ENCODE measurements around the gene MYL3. TPM values are rescaled to one million over a fixed set of nuclear protein-coding genes. Genes with fewer than 3 reads are reported as not detected.

Gene MYL3
- polyA plus RNA-seq, 1 donor (not counting 4 experiments of a cell fraction or from before 2014, with no cell fraction given): not detected

DNA sequence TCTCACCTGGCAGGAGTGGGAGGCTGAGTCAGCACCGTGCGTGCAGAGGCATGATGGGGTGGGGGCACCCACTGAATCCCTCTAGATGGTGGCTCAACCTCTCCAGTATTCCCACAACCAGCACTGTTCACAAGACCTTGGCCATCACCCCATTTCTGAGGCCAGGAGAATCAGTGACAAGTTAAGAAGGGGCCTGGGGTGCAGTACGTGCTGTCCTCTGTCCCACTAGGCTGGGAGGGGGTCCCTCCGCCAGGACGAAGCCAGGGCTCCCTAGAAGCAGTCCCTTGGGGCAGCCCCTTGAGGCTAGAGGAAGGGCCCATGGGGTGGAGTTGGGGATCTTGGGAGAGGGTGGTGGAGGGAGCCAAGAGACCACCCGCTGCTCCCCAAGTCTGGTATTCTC lies 4.8 kb downstream of the MYL3 start:
- no peaks in the 10 kb centered on the region for H3K9me3 ChIP-seq (ENCODE audit: control insufficient read depth, low read depth, low read length)
- no peaks in the 10 kb centered on the region for H3K36me3 ChIP-seq (ENCODE audit: control insufficient read depth in 2 of 2, extremely low read depth in 1 of 2, insufficient read depth in 2 of 2, low read length in 2 of 2)
- TF ChIP-seq, protein P1, sequence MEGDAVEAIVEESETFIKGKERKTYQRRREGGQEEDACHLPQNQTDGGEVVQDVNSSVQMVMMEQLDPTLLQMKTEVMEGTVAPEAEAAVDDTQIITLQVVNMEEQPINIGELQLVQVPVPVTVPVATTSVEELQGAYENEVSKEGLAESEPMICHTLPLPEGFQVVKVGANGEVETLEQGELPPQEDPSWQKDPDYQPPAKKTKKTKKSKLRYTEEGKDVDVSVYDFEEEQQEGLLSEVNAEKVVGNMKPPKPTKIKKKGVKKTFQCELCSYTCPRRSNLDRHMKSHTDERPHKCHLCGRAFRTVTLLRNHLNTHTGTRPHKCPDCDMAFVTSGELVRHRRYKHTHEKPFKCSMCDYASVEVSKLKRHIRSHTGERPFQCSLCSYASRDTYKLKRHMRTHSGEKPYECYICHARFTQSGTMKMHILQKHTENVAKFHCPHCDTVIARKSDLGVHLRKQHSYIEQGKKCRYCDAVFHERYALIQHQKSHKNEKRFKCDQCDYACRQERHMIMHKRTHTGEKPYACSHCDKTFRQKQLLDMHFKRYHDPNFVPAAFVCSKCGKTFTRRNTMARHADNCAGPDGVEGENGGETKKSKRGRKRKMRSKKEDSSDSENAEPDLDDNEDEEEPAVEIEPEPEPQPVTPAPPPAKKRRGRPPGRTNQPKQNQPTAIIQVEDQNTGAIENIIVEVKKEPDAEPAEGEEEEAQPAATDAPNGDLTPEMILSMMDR (optimal IDR thresholded peaks at IDR 0.05 in 1 of 3, IDR thresholded peaks at IDR 0.05 in 1 of 3, conservative IDR thresholded peaks at IDR 0.05 in 1 of 3; ENCODE audit: extremely low read depth in 1 of 3, insufficient read depth in 2 of 3, low read length in 3 of 3): no peak
- TF ChIP-seq EZH2 (IDR thresholded peaks at IDR 0.05; ENCODE audit: low read length): no peak
- dilution Hi-C loops (cut with MboI; ENCODE audit: extremely low pct_ligation_motif_present, low sequenced_read_pairs): no loop called here
- no peaks in the 10 kb centered on the region for H3K4me1 ChIP-seq (ENCODE audit: control insufficient read depth, extremely low read depth, insufficient read depth, low read length)
- DNase-seq (ENCODE audit: low read depth, low spot score) (no peak), FAIRE-seq (no peak)
- H3K79me2 ChIP-seq (ENCODE audit: control insufficient read depth, insufficient read depth, low read length): no peaks in the 10 kb centered on the region
- no peak overlapping the region for H3K4me2 ChIP-seq (ENCODE audit: control insufficient read depth, extremely low read depth, insufficient read depth, low read depth, low read length)
- no peaks in the 10 kb centered on the region for H3K9me1 ChIP-seq (ENCODE audit: control insufficient read depth, extremely low read depth, insufficient read depth, low read length)
- H3K9ac ChIP-seq (ENCODE audit: control insufficient read depth, extremely low read depth, insufficient read depth, low read length): no peak overlapping the region
- no peak overlapping the region for H2AFZ ChIP-seq (ENCODE audit: control insufficient read depth, low read length)
- H3K27me3 ChIP-seq (ENCODE audit: control insufficient read depth, extremely low read depth, insufficient read depth, low read length): peaks cover 23% of the 10 kb centered on the region
- peaks cover 4% of the 10 kb centered on the region for H4K20me1 ChIP-seq (ENCODE audit: control insufficient read depth, extremely low read depth, insufficient read depth, low read length)
- no peak overlapping the region for H3K4me3 ChIP-seq (ENCODE audit: control insufficient read depth in 2 of 3, extremely low read depth in 1 of 3, insufficient read depth in 2 of 3, low read depth in 1 of 3, low read length in 3 of 3)
- no peak overlapping the region for H3K27ac ChIP-seq (ENCODE audit: control insufficient read depth, insufficient read depth, low read length)

DNA sequence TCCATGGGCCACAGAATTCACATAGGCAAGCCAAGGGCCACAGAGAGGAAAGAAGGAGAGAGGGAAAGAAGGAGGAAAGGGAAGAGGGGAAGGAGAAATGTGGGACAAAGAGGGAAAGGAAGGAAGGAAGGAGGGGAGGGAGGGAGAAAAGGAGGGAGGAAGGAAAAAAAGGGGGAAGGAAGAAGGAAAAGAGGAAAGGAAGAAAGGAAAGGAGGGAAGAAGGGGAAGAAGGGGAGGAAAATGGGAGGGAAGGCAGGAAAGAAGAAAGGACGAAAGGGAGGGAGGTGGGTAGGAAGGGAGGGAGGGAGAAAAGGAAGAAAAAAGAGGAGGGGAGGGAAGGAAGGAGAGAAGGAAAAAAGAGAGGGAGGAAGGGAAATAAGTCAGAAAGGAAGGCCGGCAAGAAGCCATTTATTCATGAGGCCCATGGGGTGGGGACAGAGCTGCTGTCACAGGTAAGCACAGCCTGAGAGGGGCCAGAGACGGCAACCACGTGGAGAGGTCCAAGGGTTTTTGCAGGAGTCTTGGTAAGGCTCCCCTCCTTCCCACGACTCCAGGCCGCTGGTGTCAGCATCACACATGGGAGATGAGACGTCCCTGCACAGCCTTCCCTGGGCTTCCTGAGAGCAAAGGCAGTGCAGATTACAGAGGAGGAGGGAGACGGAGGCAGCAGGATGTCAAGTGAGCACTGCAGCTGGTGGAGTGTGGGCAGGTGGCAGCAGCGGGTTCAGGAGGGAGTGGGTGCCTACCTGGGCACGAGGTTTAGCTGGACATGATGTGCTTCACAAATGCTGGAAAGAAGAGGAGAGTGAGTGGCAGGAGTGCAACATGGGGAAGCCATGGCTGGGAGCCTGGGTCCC lies 5.5 kb downstream of the MYL3 start:
- no peaks in the 10 kb centered on the region for H3K9me1 ChIP-seq (ENCODE audit: control insufficient read depth, extremely low read depth, insufficient read depth, low read length)
- DNase-seq (ENCODE audit: low read depth, low spot score) (no peak), FAIRE-seq (no peak)
- H3K9ac ChIP-seq (ENCODE audit: control insufficient read depth, extremely low read depth, insufficient read depth, low read length): no peak overlapping the region
- H3K4me3 ChIP-seq (ENCODE audit: control insufficient read depth in 2 of 3, extremely low read depth in 1 of 3, insufficient read depth in 2 of 3, low read depth in 1 of 3, low read length in 3 of 3): no peak overlapping the region
- H3K9me3 ChIP-seq (ENCODE audit: control insufficient read depth, low read depth, low read length): no peaks in the 10 kb centered on the region
- H3K4me1 ChIP-seq (ENCODE audit: control insufficient read depth, extremely low read depth, insufficient read depth, low read length): no peaks in the 10 kb centered on the region
- dilution Hi-C loops (cut with MboI; ENCODE audit: extremely low pct_ligation_motif_present, low sequenced_read_pairs): no loop called here
- H3K27me3 ChIP-seq (ENCODE audit: control insufficient read depth, extremely low read depth, insufficient read depth, low read length): peaks cover 18% of the 10 kb centered on the region
- no peak overlapping the region for H3K4me2 ChIP-seq (ENCODE audit: control insufficient read depth, extremely low read depth, insufficient read depth, low read depth, low read length)
- H2AFZ ChIP-seq (ENCODE audit: control insufficient read depth, low read length): no peak overlapping the region
- H4K20me1 ChIP-seq (ENCODE audit: control insufficient read depth, extremely low read depth, insufficient read depth, low read length): peaks cover 4% of the 10 kb centered on the region
- TF ChIP-seq, protein P1 (optimal IDR thresholded peaks at IDR 0.05 in 1 of 3, IDR thresholded peaks at IDR 0.05 in 1 of 3, conservative IDR thresholded peaks at IDR 0.05 in 1 of 3; ENCODE audit: extremely low read depth in 1 of 3, insufficient read depth in 2 of 3, low read length in 3 of 3): no peak
- TF ChIP-seq EZH2 (IDR thresholded peaks at IDR 0.05; ENCODE audit: low read length): no peak
- H3K27ac ChIP-seq (ENCODE audit: control insufficient read depth, insufficient read depth, low read length): no peak overlapping the region
- no peaks in the 10 kb centered on the region for H3K36me3 ChIP-seq (ENCODE audit: control insufficient read depth in 2 of 2, extremely low read depth in 1 of 2, insufficient read depth in 2 of 2, low read length in 2 of 2)
- no peaks in the 10 kb centered on the region for H3K79me2 ChIP-seq (ENCODE audit: control insufficient read depth, insufficient read depth, low read length)
